Uterus (tissue), 2 donors: ENCODE data around the gene CEBPA.

Experiments used
- POLR2A ChIP-seq, 2 donors: fragments of 450-650 bp; IDR thresholded peaks; one replicate each; pipeline ENCODE4 v1.6.1; 2016; ENCODE audit warnings: antibody characterized with exemption in 2 of 2, mild to moderate bottlenecking in 1 of 2, moderate library complexity in 1 of 2
- TF ChIP-seq, protein P1 (sequence below), 4 experiments: fragments of 200-600 bp in 2 of 4; fragments of 450-650 bp in 2 of 4; sonication (generic) in 2 of 4; IDR thresholded peaks; one replicate each; pipeline ENCODE4 v1.5.1; 2016 to 2019; ENCODE audit warnings: antibody characterized with exemption in 4 of 4, mild to moderate bottlenecking in 2 of 4, moderate library complexity in 1 of 4

DNA sequence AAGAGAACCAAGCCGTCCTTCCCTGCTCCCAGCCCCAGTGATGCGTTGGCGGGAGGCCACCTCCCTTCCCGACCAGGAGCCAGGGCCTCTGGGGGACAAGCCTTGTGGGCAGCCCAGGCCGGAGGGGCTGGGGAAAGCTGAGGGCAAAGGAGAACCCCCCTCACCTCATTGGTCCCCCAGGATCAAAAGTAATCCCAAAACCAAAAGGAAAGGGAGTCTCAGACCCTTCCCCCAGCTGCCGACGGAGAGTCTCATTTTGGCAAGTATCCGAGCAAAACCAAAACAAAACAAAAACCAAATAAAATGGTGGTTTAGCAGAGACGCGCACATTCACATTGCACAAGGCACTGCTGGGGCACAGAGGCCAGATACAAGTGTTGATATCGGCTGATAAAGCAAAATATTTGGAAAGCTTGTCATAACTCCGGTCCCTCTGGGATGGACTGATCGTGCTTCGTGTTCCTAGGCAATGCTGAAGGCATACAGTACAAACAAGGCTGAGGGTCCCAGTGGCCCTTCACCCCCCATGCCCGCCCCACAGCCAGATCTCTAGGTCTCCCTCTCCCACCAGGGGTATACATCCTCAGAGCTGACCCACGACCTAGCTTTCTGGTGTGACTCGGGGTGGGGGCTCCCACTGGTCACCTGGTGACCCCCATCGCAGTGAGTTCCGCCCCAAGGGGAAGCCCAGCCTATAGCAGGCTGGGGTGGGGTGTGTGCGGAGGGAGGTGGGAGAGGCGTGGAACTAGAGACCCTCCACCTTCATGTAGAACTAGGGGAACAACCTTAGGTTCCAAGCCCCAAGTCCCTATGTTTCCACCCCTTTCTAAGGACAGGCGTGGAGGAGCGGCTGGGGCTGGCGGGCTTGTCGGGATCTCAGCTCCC is 2.1 kb downstream of the CEBPA start:
- TF ChIP-seq, protein P1, sequence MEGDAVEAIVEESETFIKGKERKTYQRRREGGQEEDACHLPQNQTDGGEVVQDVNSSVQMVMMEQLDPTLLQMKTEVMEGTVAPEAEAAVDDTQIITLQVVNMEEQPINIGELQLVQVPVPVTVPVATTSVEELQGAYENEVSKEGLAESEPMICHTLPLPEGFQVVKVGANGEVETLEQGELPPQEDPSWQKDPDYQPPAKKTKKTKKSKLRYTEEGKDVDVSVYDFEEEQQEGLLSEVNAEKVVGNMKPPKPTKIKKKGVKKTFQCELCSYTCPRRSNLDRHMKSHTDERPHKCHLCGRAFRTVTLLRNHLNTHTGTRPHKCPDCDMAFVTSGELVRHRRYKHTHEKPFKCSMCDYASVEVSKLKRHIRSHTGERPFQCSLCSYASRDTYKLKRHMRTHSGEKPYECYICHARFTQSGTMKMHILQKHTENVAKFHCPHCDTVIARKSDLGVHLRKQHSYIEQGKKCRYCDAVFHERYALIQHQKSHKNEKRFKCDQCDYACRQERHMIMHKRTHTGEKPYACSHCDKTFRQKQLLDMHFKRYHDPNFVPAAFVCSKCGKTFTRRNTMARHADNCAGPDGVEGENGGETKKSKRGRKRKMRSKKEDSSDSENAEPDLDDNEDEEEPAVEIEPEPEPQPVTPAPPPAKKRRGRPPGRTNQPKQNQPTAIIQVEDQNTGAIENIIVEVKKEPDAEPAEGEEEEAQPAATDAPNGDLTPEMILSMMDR (IDR thresholded peaks at IDR 0.05) = no peak
- no peak for TF ChIP-seq POLR2A (IDR thresholded peaks at IDR 0.05)
